T-helper 1 cell treated with Interleukin-12 subunit alpha and Interleukin-12 subunit beta and Interleukin-4 antibody, amounts not matched to agents 30 μg/mL and 1 μg/mL, for 36 hours (primary cell): ENCODE data around the gene DSTYK.
"Not testable (repeated sequence)": the region's sequence is repeated elsewhere in the genome, so short reads cannot be mapped to it uniquely, and the experiment has no call there.

ENCODE experiments used
- H3K27ac Mint-ChIP-seq: one replicate; pipeline ENCODE4 v1.8.0; 2021; ENCODE audit warnings: mild to moderate bottlenecking, mixed read lengths
- H3K27me3 Mint-ChIP-seq: one replicate; pipeline ENCODE4 v1.8.0; 2021; ENCODE audit warnings: low read depth, mixed read lengths
- H3K36me3 Mint-ChIP-seq: one replicate; pipeline ENCODE4 v1.8.0; 2021; ENCODE audit warnings: low read depth, mixed read lengths
- H3K4me1 Mint-ChIP-seq: one replicate; pipeline ENCODE4 v1.8.0; 2021; ENCODE audit warnings: low read depth, mixed read lengths
- H3K4me3 Mint-ChIP-seq: one replicate; pipeline ENCODE4 v1.8.0; 2021; ENCODE audit warnings: mild to moderate bottlenecking, moderate library complexity, mixed read lengths
- H3K9me3 Mint-ChIP-seq: one replicate; pipeline ENCODE4 v1.8.0; 2021; ENCODE audit warnings: mixed read lengths

Gene DSTYK

DNA sequence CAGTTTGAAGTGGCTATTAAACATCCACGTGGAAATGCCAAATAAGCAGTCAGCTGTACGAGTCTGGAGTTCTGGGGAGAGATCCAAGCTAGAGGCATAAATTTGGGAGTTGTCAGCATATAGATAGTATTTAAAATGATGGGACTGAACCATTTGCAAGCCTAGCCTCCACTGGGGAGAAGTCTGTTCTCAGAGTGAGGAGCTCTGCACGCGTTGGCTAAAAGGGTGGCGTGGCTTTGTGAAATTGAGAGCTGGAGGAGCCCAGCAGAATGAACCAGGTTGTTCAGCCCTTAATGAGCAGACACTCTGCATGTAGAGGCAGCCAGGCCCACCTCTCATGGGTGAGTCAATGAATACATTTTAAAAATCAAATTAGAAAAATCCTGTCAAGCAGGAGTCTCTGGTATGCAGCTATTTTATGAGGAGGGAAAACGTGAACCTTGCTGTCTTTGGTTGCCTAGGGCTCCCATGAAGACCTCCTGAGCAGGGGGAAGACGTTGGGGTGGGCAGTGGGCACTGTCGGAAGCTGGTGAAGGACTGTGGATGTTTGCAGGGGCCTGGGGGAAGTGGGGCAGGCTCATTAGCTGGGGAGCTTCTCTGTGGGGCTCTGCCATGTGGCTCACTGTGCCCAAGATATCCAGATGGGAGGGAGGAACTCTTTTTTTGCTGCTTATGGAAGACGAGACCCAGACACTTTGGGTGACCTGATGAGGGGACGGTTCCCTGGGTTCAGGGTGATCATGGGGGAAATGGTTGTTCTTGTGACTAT, 35.0 kb upstream of the DSTYK start:
- H3K36me3 Mint-ChIP-seq = peaks cover 2% of the 10 kb centered on the region
- H3K9me3 Mint-ChIP-seq = no peaks in the 10 kb centered on the region
- no peak overlapping the region for H3K27ac Mint-ChIP-seq
- H3K27me3 Mint-ChIP-seq = no peaks in the 10 kb centered on the region
- peaks cover 26% of the 10 kb centered on the region for H3K4me1 Mint-ChIP-seq
- no peak overlapping the region for H3K4me3 Mint-ChIP-seq

DNA sequence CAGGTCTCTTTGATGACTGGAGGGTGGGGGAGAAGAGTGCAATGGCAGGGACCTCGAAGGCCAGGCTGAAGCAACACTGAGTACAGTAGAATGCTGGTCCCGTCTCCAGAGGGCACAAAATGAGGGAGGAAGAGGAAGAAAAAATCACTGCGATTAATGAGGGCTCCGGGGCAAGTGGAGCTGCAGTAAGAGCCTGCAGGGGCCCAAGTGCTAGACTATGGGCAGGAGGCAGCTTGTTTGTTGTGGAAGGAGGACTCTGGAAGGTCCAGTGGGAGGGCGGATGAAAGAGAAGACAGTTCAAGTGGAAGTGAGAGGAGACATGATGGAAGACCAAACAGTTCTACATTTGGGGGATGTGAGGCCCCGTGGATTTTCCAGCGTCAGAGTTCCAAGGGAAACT, 33.6 kb upstream of the DSTYK start:
- Mint-ChIP-seq H3K27ac (no peak overlapping the region), H3K4me1 (peaks cover 26% of the 10 kb centered on the region)

DNA sequence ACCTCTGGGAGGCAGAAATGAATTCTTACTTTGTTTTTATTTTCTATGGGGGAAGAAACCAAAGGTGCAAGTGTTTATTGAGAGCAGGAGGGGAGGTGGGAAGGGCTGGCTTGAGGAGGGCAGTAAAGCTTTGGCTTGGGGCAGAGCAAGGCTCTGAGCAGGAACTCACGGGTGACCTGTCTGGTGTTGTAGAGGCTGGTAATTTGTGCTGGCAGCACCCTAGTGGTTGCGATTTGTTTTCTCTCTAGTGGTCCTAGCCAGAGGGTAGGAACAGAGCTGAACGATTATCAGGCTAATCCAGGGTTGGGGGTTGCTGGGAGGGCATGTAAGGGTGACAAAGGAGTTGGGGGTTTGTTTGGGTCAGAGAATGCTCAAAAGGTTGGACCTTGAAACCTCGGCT, 32.9 kb upstream of the DSTYK start:
- H3K36me3 Mint-ChIP-seq = peaks cover 2% of the 10 kb centered on the region
- no peaks in the 10 kb centered on the region for H3K27me3 Mint-ChIP-seq
- no peak overlapping the region for H3K4me3 Mint-ChIP-seq

More for the DNA sequence above, 33.6 kb upstream of the DSTYK start:
- no peaks in the 10 kb centered on the region for H3K27me3 Mint-ChIP-seq
- H3K4me3 Mint-ChIP-seq = no peak overlapping the region
- H3K9me3 Mint-ChIP-seq = no peaks in the 10 kb centered on the region
- peaks cover 2% of the 10 kb centered on the region for H3K36me3 Mint-ChIP-seq

DNA sequence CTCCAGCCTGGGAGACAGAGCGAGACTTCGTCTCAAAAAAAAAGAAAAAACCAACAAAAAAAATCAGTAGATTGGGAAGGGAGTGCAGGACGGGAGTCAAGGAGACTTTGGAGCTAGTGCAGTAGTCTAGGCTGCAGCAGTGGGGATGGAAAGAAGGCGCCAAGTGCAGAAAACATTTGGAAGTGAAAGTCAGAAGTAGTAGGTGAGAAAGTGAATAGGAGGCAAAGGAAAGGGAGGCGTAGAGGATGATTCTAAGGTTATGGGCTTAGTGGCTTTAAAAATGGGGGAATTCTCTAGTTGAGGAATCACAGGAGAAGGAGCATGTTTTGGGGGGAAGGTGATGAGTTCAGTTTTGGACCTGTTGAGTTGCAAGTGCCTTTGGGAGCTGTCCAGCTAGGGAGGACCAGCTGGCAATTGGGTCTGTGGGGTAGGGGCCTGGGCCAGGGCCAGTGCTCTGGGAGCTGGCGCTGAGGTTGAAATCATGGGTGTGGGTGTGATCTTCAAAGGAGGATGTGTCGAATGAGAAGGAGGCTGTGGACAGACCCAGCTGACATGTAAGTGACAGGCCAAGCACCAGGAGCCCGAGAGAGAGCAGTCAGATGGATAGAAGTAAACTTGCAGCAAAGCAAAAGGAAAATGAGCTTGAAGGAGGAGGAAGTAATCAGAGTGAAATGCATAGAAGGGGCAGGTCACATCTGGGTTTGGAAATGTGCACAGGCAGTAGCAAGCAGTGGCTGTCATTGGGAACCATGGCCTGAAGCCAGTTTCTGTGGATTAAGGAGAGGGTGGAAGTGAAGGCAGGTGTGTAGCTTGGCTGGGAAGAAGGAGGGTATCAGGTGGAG, 32.1 kb upstream of the DSTYK start:
- H3K9me3 Mint-ChIP-seq = no peaks in the 10 kb centered on the region
- H3K4me3 Mint-ChIP-seq = no peak overlapping the region
- peaks cover 2% of the 10 kb centered on the region for H3K36me3 Mint-ChIP-seq
- peaks cover 29% of the 10 kb centered on the region for H3K4me1 Mint-ChIP-seq
- no peak overlapping the region for H3K27ac Mint-ChIP-seq
- no peaks in the 10 kb centered on the region for H3K27me3 Mint-ChIP-seq

More for the DNA sequence above, 32.9 kb upstream of the DSTYK start:
- Mint-ChIP-seq H3K27ac (no peak overlapping the region), H3K9me3 (no peaks in the 10 kb centered on the region), H3K4me1 (peaks cover 30% of the 10 kb centered on the region)

DNA sequence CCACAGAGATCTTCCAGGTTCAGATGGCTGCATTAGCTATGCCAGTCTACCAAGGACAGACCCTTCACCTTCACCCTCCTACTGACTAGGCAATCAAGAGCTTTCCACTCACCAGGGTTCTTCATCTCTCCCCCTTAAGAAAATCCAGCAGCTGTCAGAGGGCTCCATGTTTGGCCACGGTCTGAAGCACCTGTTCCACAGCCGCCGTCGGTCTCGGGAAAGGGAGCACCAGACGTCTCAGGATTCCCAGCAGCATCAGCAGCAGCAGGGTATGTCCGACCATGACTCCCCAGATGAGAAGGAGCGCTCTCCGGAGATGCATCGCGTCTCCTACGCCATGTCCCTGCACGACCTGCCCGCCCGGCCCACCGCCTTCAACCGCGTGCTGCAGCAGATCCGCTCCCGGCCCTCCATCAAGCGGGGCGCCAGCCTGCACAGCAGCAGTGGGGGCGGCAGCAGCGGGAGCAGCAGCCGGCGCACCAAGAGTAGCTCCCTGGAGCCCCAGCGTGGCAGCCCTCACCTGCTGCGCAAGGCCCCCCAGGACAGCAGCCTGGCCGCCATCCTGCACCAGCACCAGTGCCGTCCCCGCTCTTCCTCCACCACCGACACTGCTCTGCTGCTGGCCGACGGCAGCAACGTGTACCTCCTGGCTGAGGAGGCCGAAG, 30.0 kb upstream of the DSTYK start:
- Mint-ChIP-seq H3K36me3 (peaks cover 3% of the 10 kb centered on the region), H3K4me3 (no peak overlapping the region), H3K4me1 (peaks cover 31% of the 10 kb centered on the region)

DNA sequence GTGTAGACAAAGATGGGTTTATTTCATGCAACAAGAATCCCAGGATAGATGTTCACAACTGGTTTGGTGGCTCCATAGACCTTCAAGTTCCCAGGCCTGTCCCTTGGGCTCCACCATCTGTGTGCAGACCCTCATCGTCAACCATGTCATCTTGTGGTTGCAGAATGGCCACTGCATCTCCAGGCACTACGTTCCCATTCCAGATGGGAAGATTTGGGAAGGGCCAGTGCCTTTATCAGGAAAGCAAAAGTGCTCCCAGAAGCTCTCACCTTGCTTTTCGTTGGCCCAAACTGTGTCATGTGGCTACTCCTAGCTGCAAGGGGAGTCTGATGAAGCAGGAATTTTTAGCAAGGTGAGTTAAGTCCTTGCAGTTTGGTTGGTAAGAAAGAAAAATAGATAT, 29.1 kb upstream of the DSTYK start:
- no peak overlapping the region for H3K4me3 Mint-ChIP-seq
- peaks cover 4% of the 10 kb centered on the region for H3K36me3 Mint-ChIP-seq
- H3K27ac Mint-ChIP-seq = no peak overlapping the region
- H3K9me3 Mint-ChIP-seq = no peaks in the 10 kb centered on the region
- no peaks in the 10 kb centered on the region for H3K27me3 Mint-ChIP-seq
- peaks cover 29% of the 10 kb centered on the region for H3K4me1 Mint-ChIP-seq

More for the DNA sequence above, 30.0 kb upstream of the DSTYK start:
- H3K9me3 Mint-ChIP-seq = no peaks in the 10 kb centered on the region
- no peak overlapping the region for H3K27ac Mint-ChIP-seq
- H3K27me3 Mint-ChIP-seq = no peaks in the 10 kb centered on the region

DNA sequence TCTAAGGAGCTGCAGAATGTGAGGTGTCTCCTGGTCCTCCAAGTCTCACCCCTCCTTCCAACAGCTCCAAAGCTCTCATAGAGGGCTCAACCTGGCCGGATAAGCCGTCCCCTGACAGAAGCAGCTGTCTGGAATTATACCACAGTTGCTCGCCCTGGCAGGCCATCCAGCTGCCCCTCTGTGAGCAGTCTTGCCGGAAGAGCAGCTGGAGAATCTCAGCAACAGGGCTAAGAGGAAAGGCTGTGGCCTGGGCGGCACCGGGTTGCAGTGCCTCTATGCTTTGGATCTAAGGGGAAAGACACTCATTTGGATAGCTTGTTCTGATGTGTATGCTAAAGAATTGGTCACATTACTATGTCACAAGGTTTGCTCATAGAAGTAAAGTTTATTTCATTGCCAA, 28.6 kb upstream of the DSTYK start:
- Mint-ChIP-seq H3K27me3 (no peaks in the 10 kb centered on the region), H3K4me1 (peaks cover 29% of the 10 kb centered on the region), H3K36me3 (peaks cover 4% of the 10 kb centered on the region), H3K9me3 (no peaks in the 10 kb centered on the region), H3K4me3 (no peak overlapping the region), H3K27ac (no peak overlapping the region)

DNA sequence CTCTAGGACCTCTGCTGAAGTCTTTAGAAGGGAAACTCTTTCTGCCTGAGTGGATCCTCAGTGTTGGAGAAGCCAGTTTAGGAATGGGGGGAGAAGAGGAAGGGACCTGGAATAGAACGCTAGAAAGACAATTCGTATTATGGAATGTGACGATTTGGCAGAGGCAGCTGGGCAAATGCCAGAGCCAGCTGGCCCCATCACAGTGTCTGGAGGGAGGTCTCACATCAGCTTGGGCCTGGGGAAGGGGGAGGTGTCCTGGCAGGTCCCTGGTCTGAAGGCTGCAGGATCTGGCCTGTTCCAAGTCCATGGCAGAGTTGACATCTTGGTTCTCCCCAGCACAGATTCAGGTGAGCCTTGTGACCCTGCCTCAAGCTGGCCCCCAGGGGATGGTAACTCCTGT, 27.6 kb upstream of the DSTYK start:
- H3K4me3 Mint-ChIP-seq = no peak overlapping the region

DNA sequence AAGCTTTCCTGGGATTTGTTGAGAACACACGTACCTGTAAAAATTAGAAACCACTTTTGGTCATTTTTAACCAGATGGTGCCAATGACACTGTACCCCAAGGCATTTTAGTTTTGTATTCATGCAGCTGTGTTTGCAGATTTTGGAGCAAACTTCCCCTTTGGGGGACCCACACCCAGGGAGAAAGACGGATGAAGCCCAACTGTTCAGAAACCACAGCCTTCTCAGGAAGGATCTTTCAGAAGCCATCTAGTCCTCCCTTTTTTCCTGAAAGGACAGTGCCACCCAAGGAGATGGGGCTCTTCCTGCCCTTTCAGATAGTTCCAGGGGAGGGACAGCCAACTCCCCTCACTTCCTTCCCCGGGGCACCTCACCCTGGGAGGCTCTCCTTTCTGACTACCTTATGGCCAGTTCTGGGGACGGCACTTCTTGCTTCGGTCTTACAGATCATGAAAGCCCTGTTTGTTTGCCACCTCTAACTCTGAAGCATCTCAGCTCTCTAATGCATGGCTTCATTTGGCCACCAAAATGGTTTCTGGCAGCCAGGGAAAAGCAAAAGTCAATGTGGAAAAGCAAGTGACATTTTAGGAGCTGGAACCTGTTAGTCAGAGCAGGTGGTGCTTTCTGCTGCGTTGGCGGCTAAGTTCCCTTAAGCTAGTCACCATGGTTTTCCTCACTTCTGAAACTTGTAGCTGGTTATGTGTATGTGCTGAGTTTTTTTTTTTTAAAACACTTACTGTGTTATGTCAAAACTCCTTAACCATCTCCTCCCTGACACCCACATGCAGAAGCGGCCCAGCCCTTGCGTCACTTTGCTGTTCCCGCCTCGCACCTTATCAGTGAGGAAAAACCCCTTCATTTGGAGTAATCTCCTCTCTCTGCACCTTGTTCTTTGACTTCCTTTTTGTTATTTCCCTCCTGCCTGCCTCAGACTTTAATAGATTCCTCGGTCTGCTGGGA, 26.3 kb upstream of the DSTYK start:
- no peaks in the 10 kb centered on the region for H3K27me3 Mint-ChIP-seq
- peaks cover 4% of the 10 kb centered on the region for H3K36me3 Mint-ChIP-seq
- H3K27ac Mint-ChIP-seq = peak overlapping the region; percentile 72
- H3K4me1 Mint-ChIP-seq = peaks cover 42% of the 10 kb centered on the region
- no peaks in the 10 kb centered on the region for H3K9me3 Mint-ChIP-seq
- peak overlapping the region; percentile 46 for H3K4me3 Mint-ChIP-seq

More for the DNA sequence above, 27.6 kb upstream of the DSTYK start:
- H3K27me3 Mint-ChIP-seq = no peaks in the 10 kb centered on the region
- H3K4me1 Mint-ChIP-seq = peaks cover 33% of the 10 kb centered on the region
- peaks cover 4% of the 10 kb centered on the region for H3K36me3 Mint-ChIP-seq
- no peak overlapping the region for H3K27ac Mint-ChIP-seq
- H3K9me3 Mint-ChIP-seq = no peaks in the 10 kb centered on the region

DNA sequence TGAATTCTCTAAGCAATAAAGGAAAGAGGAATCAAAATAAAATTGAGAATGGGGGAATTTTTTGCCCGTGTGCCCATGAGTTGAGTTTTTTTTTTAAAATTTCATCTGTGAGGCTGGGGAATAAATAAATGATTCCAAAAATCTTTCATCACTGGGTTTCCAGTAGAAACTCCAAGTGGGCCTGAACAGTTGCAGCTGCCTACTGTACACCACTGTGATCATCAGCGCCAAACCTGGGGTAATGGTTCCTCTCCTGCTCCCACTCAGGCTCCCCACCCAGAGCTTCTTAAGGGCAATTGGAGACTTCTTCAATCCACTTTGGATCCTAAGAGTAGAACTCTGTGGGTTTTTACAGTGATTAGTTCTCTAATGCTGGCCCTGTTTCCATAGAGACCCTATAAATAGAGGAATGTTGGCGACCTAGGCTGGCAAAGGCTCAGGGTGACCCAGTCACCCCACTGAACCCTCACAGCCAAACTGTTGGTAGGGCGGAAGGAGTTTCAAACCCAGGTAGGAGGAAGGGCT, 25.5 kb upstream of the DSTYK start:
- Mint-ChIP-seq H3K4me1 (peaks cover 48% of the 10 kb centered on the region), H3K4me3 (peak overlapping the region; percentile 49), H3K27ac (peak overlapping the region; percentile 26), H3K9me3 (no peaks in the 10 kb centered on the region), H3K27me3 (no peaks in the 10 kb centered on the region), H3K36me3 (peaks cover 2% of the 10 kb centered on the region)

DNA sequence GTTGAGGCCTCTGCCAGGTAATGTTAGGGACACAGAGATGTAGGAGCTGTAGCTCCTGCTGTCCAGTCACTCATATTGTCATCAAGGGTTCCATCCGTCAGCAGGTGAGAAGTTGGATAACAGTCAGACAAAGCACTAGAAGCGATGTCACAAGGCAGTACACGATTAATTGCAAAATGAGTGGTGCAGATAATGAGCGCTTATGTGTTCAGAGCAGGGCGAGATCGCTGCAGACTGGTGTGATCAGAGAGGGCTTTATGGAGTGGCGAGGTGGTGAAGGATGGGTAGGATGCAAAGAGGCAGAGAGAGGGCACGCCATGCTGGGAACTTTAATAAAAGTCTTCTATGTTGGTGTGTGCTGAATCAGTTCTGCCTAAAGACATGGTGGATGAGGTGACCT, 25.0 kb upstream of the DSTYK start:
- H3K27ac Mint-ChIP-seq = no peak overlapping the region
- H3K4me3 Mint-ChIP-seq = no peak overlapping the region
- no peaks in the 10 kb centered on the region for H3K9me3 Mint-ChIP-seq
- H3K36me3 Mint-ChIP-seq = peaks cover 2% of the 10 kb centered on the region
- H3K27me3 Mint-ChIP-seq = no peaks in the 10 kb centered on the region
- H3K4me1 Mint-ChIP-seq = peaks cover 51% of the 10 kb centered on the region

DNA sequence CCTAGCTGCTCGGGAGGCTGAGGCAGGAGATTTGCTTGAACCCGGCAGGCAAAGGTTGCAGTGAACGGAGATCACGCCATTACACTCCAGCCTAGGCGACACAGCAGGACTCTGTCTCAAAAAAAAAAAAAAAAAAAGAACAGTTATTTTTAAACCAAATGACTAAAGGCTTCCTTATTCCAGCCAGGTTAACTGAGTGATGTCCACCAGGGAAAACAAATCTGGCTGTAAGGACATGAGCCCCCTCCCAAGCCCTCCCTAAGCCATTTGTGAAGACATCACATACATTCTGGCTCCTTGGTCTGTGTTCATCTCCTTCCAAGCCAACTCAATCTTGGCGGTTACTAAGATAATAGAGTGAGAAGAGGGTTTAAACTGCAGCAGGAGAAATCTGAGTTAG, 24.4 kb upstream of the DSTYK start:
- peaks cover 2% of the 10 kb centered on the region for H3K36me3 Mint-ChIP-seq
- no peak overlapping the region for H3K27ac Mint-ChIP-seq
- no peaks in the 10 kb centered on the region for H3K27me3 Mint-ChIP-seq
- no peaks in the 10 kb centered on the region for H3K9me3 Mint-ChIP-seq
- peaks cover 55% of the 10 kb centered on the region for H3K4me1 Mint-ChIP-seq
- no peak overlapping the region for H3K4me3 Mint-ChIP-seq

DNA sequence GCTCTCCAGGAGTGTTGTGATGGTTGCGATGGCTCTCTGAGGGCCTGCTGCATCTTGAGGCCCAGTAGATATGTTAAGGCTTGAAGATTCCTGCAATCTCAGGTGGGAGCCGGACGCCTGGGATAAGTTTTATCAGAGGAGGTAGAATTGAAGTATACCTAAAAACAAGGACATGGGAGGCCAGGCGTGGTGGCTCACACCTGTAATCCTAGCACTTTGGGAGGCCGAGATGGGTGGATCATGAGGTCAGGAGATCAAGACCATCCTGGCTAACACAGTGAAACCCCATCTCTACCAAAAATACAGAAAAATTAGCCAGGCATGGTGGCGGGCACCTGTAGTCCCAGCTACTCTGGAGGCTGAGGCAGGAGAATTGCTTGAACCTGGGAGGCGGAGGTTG, 22.5 kb upstream of the DSTYK start:
- not testable (repeated sequence) for H3K27me3 Mint-ChIP-seq, H3K9me3 Mint-ChIP-seq, H3K36me3 Mint-ChIP-seq, H3K4me3 Mint-ChIP-seq, H3K27ac Mint-ChIP-seq
- peaks cover 64% of the 10 kb centered on the region for H3K4me1 Mint-ChIP-seq
